ENCODE measurements around the gene MAGEA9. TPM values are rescaled to one million over a fixed set of nuclear protein-coding genes. Genes with fewer than 3 reads are reported as not detected.

MAGEA9 gene
- total and polyA plus RNA-seq, 9 of the 15 experiments (the other 6 are each of a cell fraction or from before 2014, with no cell fraction given), result 0.08 to 1.0 (median 0.25) TPM; not detected in 4

DNA sequence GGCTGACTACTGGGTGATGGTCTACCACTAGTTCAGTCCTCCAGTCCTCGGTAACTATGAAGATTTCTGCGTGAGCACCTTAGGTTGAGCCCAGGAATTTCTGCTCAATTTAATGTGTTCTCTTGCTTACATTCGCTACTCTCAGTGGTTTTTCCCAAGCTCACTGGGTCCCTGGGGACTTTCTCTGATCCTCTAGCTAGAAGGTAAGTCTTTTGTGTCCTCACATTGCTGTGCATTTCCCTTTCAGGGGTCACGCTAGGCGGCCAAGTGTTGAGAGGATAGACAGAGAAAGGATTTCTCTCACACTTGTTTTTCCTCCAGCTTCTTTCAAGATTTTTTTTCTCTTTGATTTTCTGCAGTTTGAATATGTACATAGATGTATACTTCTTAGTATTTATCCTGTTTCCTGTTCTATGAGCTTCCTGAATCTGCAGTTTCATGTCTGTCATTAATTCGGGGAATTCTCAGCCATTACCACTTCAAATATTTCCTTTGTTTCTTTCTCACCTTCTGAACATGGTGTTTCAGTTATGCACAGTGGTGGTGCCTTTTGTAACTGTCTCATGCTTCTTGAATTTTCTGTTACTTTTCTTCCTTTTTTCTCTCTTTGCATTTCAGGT is 17.5 kb downstream of the MAGEA9 start:
- H3K9me3 ChIP-seq (replicated peaks; ENCODE audit: control insufficient read depth, insufficient read depth, low read depth, low read length), result no peaks in the 10 kb centered on the region
- H3K4me2 ChIP-seq (ENCODE audit: insufficient read depth, low read length), result no peak overlapping the region
- intact Hi-C loops (cut with micrococcal nuclease), result no loop called here
- ATAC-seq (no peak), FAIRE-seq (no peak), DNase-seq (ENCODE audit: extremely low read depth in 1 of 4, low spot score in 3 of 4) (no peak)
- H3K9me1 ChIP-seq (ENCODE audit: control insufficient read depth, insufficient read depth, low read length), result no peaks in the 10 kb centered on the region
- H3K9ac ChIP-seq (ENCODE audit: insufficient read depth in 1 of 2, low read depth in 2 of 2, low read length in 2 of 2), result no peak overlapping the region
- H4K20me1 ChIP-seq (replicated peaks; ENCODE audit: control insufficient read depth, insufficient read depth, low read length), result no peaks in the 10 kb centered on the region
- WGBS (ENCODE audit: insufficient coverage, low coverage, missing lambda C conversion rate), result 0% methylated on average over 6 of the region's 6 CpGs
- H3K27me3 ChIP-seq (ENCODE audit: control insufficient read depth in 2 of 2, insufficient read depth in 2 of 2, low read length in 2 of 2), result peaks cover 0 to 18% of the 10 kb centered on the region in 2 experiments; a peak in 3 of 5 replicates
- H3K36me3 ChIP-seq (ENCODE audit: control insufficient read depth, insufficient read depth, low read length), result no peaks in the 10 kb centered on the region
- in situ Hi-C loops (cut with MboI), result no loop called here
- H3K4me1 ChIP-seq (replicated peaks in 1 of 2; ENCODE audit: control insufficient read depth in 2 of 2, insufficient read depth in 2 of 2, low read length in 2 of 2), result peaks cover 0 to 3% of the 10 kb centered on the region in 2 experiments; a peak in 3 of 5 replicates
- no peaks in the 10 kb centered on the region for H3K79me2 ChIP-seq (ENCODE audit: control insufficient read depth, insufficient read depth, low read length)
- ChIA-PET CTCF (ENCODE audit: low intra/inter-chr PET ratio) (no interaction called here), POLR2A (interaction anchor here (0.6 kb wide), 1 partner anchor 16 kb away, joined by 4 read pairs; no protein-coding TSS in a partner anchor)
- no TSS peak for BruUV-seq (replicated peaks)
- H2AFZ ChIP-seq (ENCODE audit: low read depth, low read length), result no peak overlapping the region
- no peak overlapping the region for H3K27ac ChIP-seq (ENCODE audit: extremely low read depth, low read depth, low read length)
- no peak for TF ChIP-seq ZBTB43 (CRISPR knock-in tag; IDR thresholded peaks at IDR 0.05)
- TF ChIP-seq TRIM24 (IDR thresholded peaks at IDR 0.05), result 0 out of 4 replicates have a peak, but pooled peaks of 1 of the 2 experiments have one; percentile 18
- H3K4me3 ChIP-seq, result no peak overlapping the region

DNA sequence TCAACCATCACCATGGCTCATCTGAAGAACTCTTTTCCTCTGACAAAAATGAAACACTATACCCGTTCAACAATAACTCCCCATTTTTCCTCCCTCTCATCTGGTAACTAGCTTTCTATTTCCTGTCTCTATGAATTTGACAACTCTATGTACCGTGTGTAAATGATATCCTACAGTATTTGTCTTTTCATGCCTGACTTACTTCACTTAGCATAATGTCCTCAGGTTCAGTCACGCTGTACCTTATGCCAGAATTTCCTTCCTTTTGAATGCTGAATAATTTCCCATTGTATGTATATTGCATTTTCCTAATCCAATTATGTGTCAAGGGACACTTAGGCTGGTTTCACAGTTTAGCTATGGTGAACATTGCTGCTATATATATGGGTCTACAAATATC is 18.2 kb downstream of the MAGEA9 start:
- BruUV-seq (replicated peaks), result no TSS peak
- no peak for TF ChIP-seq EP400 (IDR thresholded peaks at IDR 0.05)
- TF ChIP-seq, protein P1, sequence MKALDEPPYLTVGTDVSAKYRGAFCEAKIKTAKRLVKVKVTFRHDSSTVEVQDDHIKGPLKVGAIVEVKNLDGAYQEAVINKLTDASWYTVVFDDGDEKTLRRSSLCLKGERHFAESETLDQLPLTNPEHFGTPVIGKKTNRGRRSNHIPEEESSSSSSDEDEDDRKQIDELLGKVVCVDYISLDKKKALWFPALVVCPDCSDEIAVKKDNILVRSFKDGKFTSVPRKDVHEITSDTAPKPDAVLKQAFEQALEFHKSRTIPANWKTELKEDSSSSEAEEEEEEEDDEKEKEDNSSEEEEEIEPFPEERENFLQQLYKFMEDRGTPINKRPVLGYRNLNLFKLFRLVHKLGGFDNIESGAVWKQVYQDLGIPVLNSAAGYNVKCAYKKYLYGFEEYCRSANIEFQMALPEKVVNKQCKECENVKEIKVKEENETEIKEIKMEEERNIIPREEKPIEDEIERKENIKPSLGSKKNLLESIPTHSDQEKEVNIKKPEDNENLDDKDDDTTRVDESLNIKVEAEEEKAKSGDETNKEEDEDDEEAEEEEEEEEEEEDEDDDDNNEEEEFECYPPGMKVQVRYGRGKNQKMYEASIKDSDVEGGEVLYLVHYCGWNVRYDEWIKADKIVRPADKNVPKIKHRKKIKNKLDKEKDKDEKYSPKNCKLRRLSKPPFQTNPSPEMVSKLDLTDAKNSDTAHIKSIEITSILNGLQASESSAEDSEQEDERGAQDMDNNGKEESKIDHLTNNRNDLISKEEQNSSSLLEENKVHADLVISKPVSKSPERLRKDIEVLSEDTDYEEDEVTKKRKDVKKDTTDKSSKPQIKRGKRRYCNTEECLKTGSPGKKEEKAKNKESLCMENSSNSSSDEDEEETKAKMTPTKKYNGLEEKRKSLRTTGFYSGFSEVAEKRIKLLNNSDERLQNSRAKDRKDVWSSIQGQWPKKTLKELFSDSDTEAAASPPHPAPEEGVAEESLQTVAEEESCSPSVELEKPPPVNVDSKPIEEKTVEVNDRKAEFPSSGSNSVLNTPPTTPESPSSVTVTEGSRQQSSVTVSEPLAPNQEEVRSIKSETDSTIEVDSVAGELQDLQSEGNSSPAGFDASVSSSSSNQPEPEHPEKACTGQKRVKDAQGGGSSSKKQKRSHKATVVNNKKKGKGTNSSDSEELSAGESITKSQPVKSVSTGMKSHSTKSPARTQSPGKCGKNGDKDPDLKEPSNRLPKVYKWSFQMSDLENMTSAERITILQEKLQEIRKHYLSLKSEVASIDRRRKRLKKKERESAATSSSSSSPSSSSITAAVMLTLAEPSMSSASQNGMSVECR (CRISPR knock-in tag; IDR thresholded peaks at IDR 0.05), result no peak
- TF ChIP-seq POLR2H (tag; IDR thresholded peaks at IDR 0.05; ENCODE audit: low read depth), result no peak
- TF ChIP-seq ZFP91 (CRISPR knock-in tag; IDR thresholded peaks at IDR 0.05), result no peak
- TF ChIP-seq TEAD2 (tag; IDR thresholded peaks at IDR 0.05), result no peak

More for the DNA sequence above, 18.2 kb downstream of the MAGEA9 start:
- no peaks in the 10 kb centered on the region for H3K9me1 ChIP-seq (ENCODE audit: control insufficient read depth, insufficient read depth, low read length)
- no peak overlapping the region for H3K4me2 ChIP-seq (ENCODE audit: insufficient read depth, low read length)
- no peaks in the 10 kb centered on the region for H3K79me2 ChIP-seq (ENCODE audit: control insufficient read depth, insufficient read depth, low read length)
- H3K36me3 ChIP-seq (ENCODE audit: control insufficient read depth, insufficient read depth, low read length), result no peaks in the 10 kb centered on the region
- no peak for ATAC-seq
- H4K20me1 ChIP-seq (replicated peaks; ENCODE audit: control insufficient read depth, insufficient read depth, low read length), result no peaks in the 10 kb centered on the region
- CTCF ChIA-PET (ENCODE audit: low intra/inter-chr PET ratio), result no interaction called here
- WGBS (ENCODE audit: insufficient coverage, low coverage, missing lambda C conversion rate), result 3% methylated on average over 3 of the region's 3 CpGs
- no peak overlapping the region for H2AFZ ChIP-seq (ENCODE audit: low read depth, low read length)
- H3K4me3 ChIP-seq, result no peak overlapping the region
- POLR2A ChIA-PET, result no interaction called here
- peaks cover 0 to 4% of the 10 kb centered on the region in 2 experiments; a peak in 4 of 5 replicates for H3K4me1 ChIP-seq (replicated peaks in 1 of 2; ENCODE audit: control insufficient read depth in 2 of 2, insufficient read depth in 2 of 2, low read length in 2 of 2)
- H3K9ac ChIP-seq (ENCODE audit: insufficient read depth in 1 of 2, low read depth in 2 of 2, low read length in 2 of 2), result no peak overlapping the region
- intact Hi-C loops (cut with micrococcal nuclease), result no loop called here
- no peak overlapping the region for H3K27ac ChIP-seq (ENCODE audit: extremely low read depth, low read depth, low read length)
- H3K9me3 ChIP-seq (replicated peaks; ENCODE audit: control insufficient read depth, insufficient read depth, low read depth, low read length), result no peaks in the 10 kb centered on the region
- in situ Hi-C loops (cut with MboI), result loop anchor here (25.0 kb wide), 1 partner anchor 213 kb away; the partner anchor contains the start of genes HSFX2 and MAGEA9B
- no peak for FAIRE-seq
- peaks cover 0 to 18% of the 10 kb centered on the region in 2 experiments; a peak in 3 of 5 replicates for H3K27me3 ChIP-seq (ENCODE audit: control insufficient read depth in 2 of 2, insufficient read depth in 2 of 2, low read length in 2 of 2)
- no peak for DNase-seq (ENCODE audit: extremely low read depth in 1 of 4, low spot score in 3 of 4)

Data from K562 (cell line).